ENCODE results near the gene JPH2. TPM values are rescaled to one million over a fixed set of nuclear protein-coding genes. Genes with fewer than 3 reads are reported as not detected.

JPH2 gene
- total and polyA plus RNA-seq, 2 of the 4 experiments (the other 2 are of a cell fraction) = 0.44 to 0.54 TPM

GRCh38 chr20:44070139-44070900 is 116.7 kb downstream of the JPH2 start:
- in situ Hi-C loops (cut with MboI; ENCODE audit: low sequenced_read_pairs) = no loop called here
- CTCF ChIA-PET = no interaction called here
- POLR2A ChIA-PET (ENCODE audit: unreplicated experiment) = no interaction called here

More at GRCh38 chr20:44070139-44070900, 116.7 kb downstream of the JPH2 start:
- dilution Hi-C loops (cut with HindIII; ENCODE audit: low sequenced_read_pairs, unreplicated experiment) (no loop called here), intact Hi-C loops (cut with micrococcal nuclease) (loop anchor here (10.0 kb wide), 1 partner anchor 126 kb away; no protein-coding TSS in a partner anchor)
- WGBS, 2 experiments (ENCODE audit: extremely low coverage in 2 of 2, insufficient read length in 1 of 2) = 86% methylated on average over 7 of the region's 17 CpGs; no CpG with 5 or more reads in 1 of the 2 experiments
- TF ChIP-seq RCOR1 (IDR thresholded peaks at IDR 0.05; ENCODE audit: insufficient replicate concordance, low read length) (no peak), POLR2A (IDR thresholded peaks at IDR 0.05; ENCODE audit: low read depth, low read length) (no peak), CHD1 (IDR thresholded peaks at IDR 0.05; ENCODE audit: low read depth, low read length) (no peak), CTCF (conservative IDR thresholded peaks at IDR 0.05; ENCODE audit: low read depth, low read length) (no peak), ELK1 (IDR thresholded peaks at IDR 0.05; ENCODE audit: borderline replicate concordance, low read depth, low read length) (no peak), RAD21 (IDR thresholded peaks at IDR 0.05; ENCODE audit: low read length) (no peak), SMC3 (IDR thresholded peaks at IDR 0.05; ENCODE audit: low read depth, low read length) (no peak), MAFK (IDR thresholded peaks at IDR 0.05; ENCODE audit: low read depth, low read length) (no peak), CEBPB (IDR thresholded peaks at IDR 0.05; ENCODE audit: low read depth, low read length) (no peak), FOS (IDR thresholded peaks at IDR 0.05; ENCODE audit: low read depth, low read length) (no peak), MAZ (IDR thresholded peaks at IDR 0.05; ENCODE audit: borderline replicate concordance, low read depth, low read length) (no peak)
- Histone ChIP-seq H4K91ac (ENCODE audit: insufficient read depth, low read depth, low read length) (no peak overlapping the region), H3K36me3 (ENCODE audit: control insufficient read depth, insufficient read depth, low read length) (peaks cover 18% of the 10 kb centered on the region; the same call in 1 of the 2 replicates), H3K9me3 (ENCODE audit: control insufficient read depth, insufficient read depth, low read length) (no peaks in the 10 kb centered on the region), H3K23ac (ENCODE audit: low read depth, low read length) (no peak overlapping the region), H2AFZ (replicated peaks; ENCODE audit: low read length, poor library complexity) (no peak overlapping the region), H3K4me1 (ENCODE audit: control insufficient read depth, insufficient read depth, low read length) (peaks cover 4% of the 10 kb centered on the region), H2BK15ac (ENCODE audit: low read depth, low read length) (no peak overlapping the region), H3K4ac (ENCODE audit: low read depth, low read length) (no peak overlapping the region), H3K27me3 (ENCODE audit: control insufficient read depth, insufficient read depth, low read length) (no peaks in the 10 kb centered on the region), H2BK20ac (ENCODE audit: low read depth, low read length) (no peak overlapping the region), H3K4me2 (ENCODE audit: low read depth, low read length) (no peak overlapping the region), H2AK9ac (replicated peaks; ENCODE audit: low read depth, low read length, poor library complexity) (no peak overlapping the region), H2BK5ac (ENCODE audit: low read depth, low read length, poor library complexity, severe bottlenecking) (no peak overlapping the region), H3K9ac (ENCODE audit: low read depth, low read length) (no peak overlapping the region), H4K5ac (ENCODE audit: low read depth, low read length) (no peak overlapping the region), H3K18ac (ENCODE audit: low read depth, low read length) (no peak overlapping the region), H3K4me3 (ENCODE audit: insufficient read depth, low read depth, low read length) (no peak overlapping the region), H2BK120ac (ENCODE audit: low read depth, low read length) (no peak overlapping the region), H3K79me1 (ENCODE audit: low read depth in 1 of 2, low read length in 2 of 2) (no peaks in the 10 kb centered on the region), H3K9me1 (ENCODE audit: insufficient read depth, low read length) (peaks cover 11% of the 10 kb centered on the region), H4K20me1 (ENCODE audit: insufficient read depth, low read length) (no peaks in the 10 kb centered on the region), H3K56ac (ENCODE audit: extremely low read depth, insufficient read depth, low read length) (no peak overlapping the region), H3K27ac (ENCODE audit: insufficient read depth, low read length) (no peak overlapping the region), H2AK5ac (ENCODE audit: low read depth, low read length) (no peak overlapping the region), H4K8ac (ENCODE audit: low read depth in 2 of 2, low read length in 2 of 2) (no peak overlapping the region), H3K14ac (replicated peaks; ENCODE audit: low read depth, low read length) (no peak overlapping the region)
- ATAC-seq (ENCODE audit: low read depth) (no peak), DNase-seq (no peak)
- no TSS peak for BruUV-seq (replicated peaks)
